NB4 (cell line): Measurements from ENCODE around the gene CDCA7.
A peak's percentile ranks its signal among the peaks of the same experiment; 100 is the strongest.

Source experiments
- DNase-seq: peaks from one replicate; pipeline ENCODE4 v3.0.0; 2010; ENCODE audit warnings: low read depth
- H3K4me3 ChIP-seq: one replicate; pipeline ENCODE4 v1.5.1; 2011; ENCODE audit warnings: mild to moderate bottlenecking, low read depth, low read length, moderate library complexity
- MAX ChIP-seq: IDR thresholded peaks from 2 replicates; pipeline ENCODE4 v1.6.1; 2011; ENCODE audit warnings: low read depth, low read length
- MYC ChIP-seq: IDR thresholded peaks from 2 replicates; pipeline ENCODE4 v1.6.1; 2011; ENCODE audit warnings: low read depth, low read length
- POLR2A ChIP-seq: IDR thresholded peaks from 2 replicates; pipeline ENCODE4 v1.6.1; 2011; ENCODE audit warnings: mild to moderate bottlenecking; ENCODE audit not compliant: insufficient read length; ENCODE audit errors: extremely low read depth
- TF ChIP-seq, protein P1 (sequence below): IDR thresholded peaks from one replicate; pipeline ENCODE4 v1.5.1; 2012; ENCODE audit warnings: low read depth, low read length

Gene CDCA7

GRCh38 chr2:173401716-173402326, 47.1 kb downstream of the CDCA7 start:
- no peak overlapping the region for H3K4me3 ChIP-seq
- no peak for DNase-seq
- TF ChIP-seq POLR2A, result no peak
- TF ChIP-seq MYC, result no peak
- TF ChIP-seq, protein P1, sequence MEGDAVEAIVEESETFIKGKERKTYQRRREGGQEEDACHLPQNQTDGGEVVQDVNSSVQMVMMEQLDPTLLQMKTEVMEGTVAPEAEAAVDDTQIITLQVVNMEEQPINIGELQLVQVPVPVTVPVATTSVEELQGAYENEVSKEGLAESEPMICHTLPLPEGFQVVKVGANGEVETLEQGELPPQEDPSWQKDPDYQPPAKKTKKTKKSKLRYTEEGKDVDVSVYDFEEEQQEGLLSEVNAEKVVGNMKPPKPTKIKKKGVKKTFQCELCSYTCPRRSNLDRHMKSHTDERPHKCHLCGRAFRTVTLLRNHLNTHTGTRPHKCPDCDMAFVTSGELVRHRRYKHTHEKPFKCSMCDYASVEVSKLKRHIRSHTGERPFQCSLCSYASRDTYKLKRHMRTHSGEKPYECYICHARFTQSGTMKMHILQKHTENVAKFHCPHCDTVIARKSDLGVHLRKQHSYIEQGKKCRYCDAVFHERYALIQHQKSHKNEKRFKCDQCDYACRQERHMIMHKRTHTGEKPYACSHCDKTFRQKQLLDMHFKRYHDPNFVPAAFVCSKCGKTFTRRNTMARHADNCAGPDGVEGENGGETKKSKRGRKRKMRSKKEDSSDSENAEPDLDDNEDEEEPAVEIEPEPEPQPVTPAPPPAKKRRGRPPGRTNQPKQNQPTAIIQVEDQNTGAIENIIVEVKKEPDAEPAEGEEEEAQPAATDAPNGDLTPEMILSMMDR, result no peak
- no peak for TF ChIP-seq MAX

GRCh38 chr2:173402405-173402974, 47.8 kb downstream of the CDCA7 start:
- no peak overlapping the region for H3K4me3 ChIP-seq
- peak; percentile 88 for DNase-seq
- no peak for TF ChIP-seq POLR2A
- TF ChIP-seq, protein P1, result peak; percentile 87
- TF ChIP-seq MYC, result peak; percentile 26; the same call in 1 of the 2 replicates
- TF ChIP-seq MAX, result peak; percentile 50

DNA sequence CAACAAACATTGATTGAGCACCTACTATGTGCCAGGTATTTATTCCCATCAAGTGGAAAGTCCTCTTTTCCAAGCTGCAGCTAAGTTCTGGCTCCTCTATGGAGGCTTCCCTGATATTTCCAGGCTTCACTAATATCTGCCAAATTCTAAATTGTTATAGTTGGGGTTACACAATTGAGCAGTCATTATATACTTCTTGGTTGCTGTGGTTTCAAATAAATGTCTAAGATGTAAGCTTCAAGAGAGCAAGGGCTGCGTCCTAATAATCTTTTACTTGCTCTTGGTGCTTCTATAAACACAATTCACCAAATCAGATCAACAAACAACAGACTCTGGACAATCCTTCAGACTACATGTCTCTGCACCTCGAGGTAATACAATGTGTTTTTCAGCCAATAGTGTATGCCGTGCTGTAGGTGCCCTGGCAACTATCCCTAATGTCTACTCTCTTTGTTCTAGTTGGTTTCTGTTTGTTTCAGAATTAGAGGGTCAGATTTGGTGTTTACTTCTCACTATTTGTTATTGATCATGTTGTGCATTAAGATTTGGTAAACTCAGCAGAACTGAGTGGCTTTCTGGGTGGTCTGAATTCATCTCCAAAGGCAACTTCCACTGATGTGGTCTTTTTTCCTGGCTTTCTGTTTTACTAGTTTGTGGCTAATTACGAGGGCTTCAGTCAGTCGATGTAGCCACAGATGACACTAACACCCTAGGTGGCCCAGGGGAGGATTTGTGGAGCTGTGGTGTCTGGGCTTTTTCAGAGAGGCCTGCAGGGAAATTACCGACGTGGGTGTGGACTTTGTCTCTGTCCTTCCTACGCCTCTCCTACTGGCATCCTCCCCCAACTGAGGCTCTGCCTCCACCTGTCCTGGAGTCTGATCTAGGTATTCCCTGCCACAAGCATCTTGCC, 50.4 kb downstream of the CDCA7 start:
- no peak overlapping the region for H3K4me3 ChIP-seq
- TF ChIP-seq MAX, result no peak
- no peak for TF ChIP-seq POLR2A
- no peak for TF ChIP-seq MYC
- TF ChIP-seq, protein P1, result no peak
- DNase-seq, result no peak

GRCh38 chr2:173407176-173407575, 52.5 kb downstream of the CDCA7 start:
- DNase-seq, result no peak
- TF ChIP-seq MAX, result no peak
- TF ChIP-seq, protein P1, result no peak
- TF ChIP-seq POLR2A, result no peak
- no peak for TF ChIP-seq MYC
- H3K4me3 ChIP-seq, result no peak overlapping the region

DNA sequence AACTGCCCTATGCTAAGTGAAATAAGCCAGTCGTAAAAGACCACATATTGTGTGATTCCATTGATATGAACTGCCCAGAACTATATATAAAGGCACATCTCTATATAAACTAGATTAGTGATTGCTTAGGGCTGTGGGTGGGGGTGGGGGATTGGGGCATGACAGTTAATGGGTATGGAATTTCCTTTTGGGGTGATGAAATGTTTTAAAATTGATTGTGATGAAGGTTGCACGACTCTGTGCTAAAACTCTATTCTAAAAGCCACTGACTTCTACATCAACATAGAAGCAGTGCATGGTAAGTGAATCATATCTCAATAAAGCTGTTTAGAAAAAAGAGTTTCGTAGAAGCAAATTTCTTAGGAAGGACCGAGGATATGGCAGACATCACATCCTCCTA, 53.0 kb downstream of the CDCA7 start:
- DNase-seq, result no peak
- TF ChIP-seq MYC (no peak), POLR2A (no peak), MAX (no peak)
- TF ChIP-seq, protein P1, result no peak
- H3K4me3 ChIP-seq, result no peak overlapping the region
